Mesothelial cell of epicardium (in vitro differentiated cells): ENCODE data around the gene SLIT3. TPM values are rescaled to one million over a fixed set of nuclear protein-coding genes. Genes with fewer than 3 reads are reported as not detected.
A peak's percentile ranks its signal among the peaks of the same experiment; 100 is the strongest.

Source experiments
- DNase-seq, 2 experiments: peaks; one replicate each; pipeline ENCODE4 v3.0.0; 2021; ENCODE audit warnings: low spot score in 2 of 2; ENCODE audit not compliant: unreplicated experiment in 2 of 2
- H3K27ac Mint-ChIP-seq: 2 replicates; pipeline ENCODE4 v1.8.0; 2021; ENCODE audit warnings: mixed read lengths
- H3K27me3 Mint-ChIP-seq: 2 replicates; pipeline ENCODE4 v1.8.0; 2021; ENCODE audit warnings: low read depth, mixed read lengths
- H3K36me3 Mint-ChIP-seq: 2 replicates; pipeline ENCODE4 v1.8.0; 2021; ENCODE audit warnings: mixed read lengths
- H3K4me1 Mint-ChIP-seq: 2 replicates; pipeline ENCODE4 v1.8.0; 2021; ENCODE audit warnings: mixed read lengths
- H3K4me3 Mint-ChIP-seq: 2 replicates; pipeline ENCODE4 v1.8.0; 2021; ENCODE audit warnings: mild to moderate bottlenecking, moderate library complexity, mixed read lengths
- H3K9me3 Mint-ChIP-seq: 2 replicates; pipeline ENCODE4 v1.8.0; 2021; ENCODE audit warnings: mixed read lengths
- CTCF ChIP-seq: fragments of 200-600 bp; sonication (generic); IDR thresholded peaks from one replicate; pipeline ENCODE4 v1.5.0; 2021; ENCODE audit warnings: antibody characterized with exemption; ENCODE audit not compliant: unreplicated experiment
- total RNA-seq: library from RNA; stranded (reverse); gene quantifications from 3 replicates; pipeline ENCODE4 v1.2.1, GENCODE V29; 2021

SLIT3 gene
- total RNA-seq, 1 donor from 2014 or later = 65.1 TPM

GRCh38 chr5:168770036-168770498 is 530.9 kb downstream of the SLIT3 start:
- Mint-ChIP-seq H3K4me3 (no peak overlapping the region), H3K27me3 (peaks cover 41% of the 10 kb centered on the region), H3K27ac (no peak overlapping the region), H3K4me1 (peaks cover 24% of the 10 kb centered on the region), H3K36me3 (peaks cover 16% of the 10 kb centered on the region), H3K9me3 (peaks cover 11% of the 10 kb centered on the region)
- no peak for DNase-seq
- no peak for TF ChIP-seq CTCF

DNA sequence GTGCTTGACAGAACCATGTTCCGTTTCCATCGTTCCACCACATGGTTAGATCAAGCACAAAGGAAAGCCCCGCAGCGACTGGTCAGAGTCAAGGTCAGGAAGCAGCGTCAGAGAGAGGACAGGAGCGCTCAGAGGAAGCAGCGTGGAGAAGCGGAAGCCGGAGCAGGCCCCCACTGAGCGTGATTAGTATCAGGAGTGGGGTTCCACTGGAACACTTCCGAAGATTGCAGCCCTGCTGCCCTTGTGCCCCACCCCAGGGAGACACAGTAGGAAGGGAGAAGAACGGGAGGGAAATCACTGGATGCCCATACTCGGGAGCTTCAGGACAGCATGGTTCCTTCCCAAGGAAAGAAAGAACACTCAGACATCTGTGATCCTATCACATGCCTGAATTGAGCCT is 532.8 kb downstream of the SLIT3 start:
- no peak for DNase-seq
- no peak for TF ChIP-seq CTCF
- no peak overlapping the region for H3K4me3 Mint-ChIP-seq
- H3K36me3 Mint-ChIP-seq = peaks cover 16% of the 10 kb centered on the region
- peaks cover 11% of the 10 kb centered on the region for H3K9me3 Mint-ChIP-seq
- H3K27ac Mint-ChIP-seq = no peak overlapping the region
- peaks cover 16% of the 10 kb centered on the region for H3K4me1 Mint-ChIP-seq
- peaks cover 43% of the 10 kb centered on the region for H3K27me3 Mint-ChIP-seq

DNA sequence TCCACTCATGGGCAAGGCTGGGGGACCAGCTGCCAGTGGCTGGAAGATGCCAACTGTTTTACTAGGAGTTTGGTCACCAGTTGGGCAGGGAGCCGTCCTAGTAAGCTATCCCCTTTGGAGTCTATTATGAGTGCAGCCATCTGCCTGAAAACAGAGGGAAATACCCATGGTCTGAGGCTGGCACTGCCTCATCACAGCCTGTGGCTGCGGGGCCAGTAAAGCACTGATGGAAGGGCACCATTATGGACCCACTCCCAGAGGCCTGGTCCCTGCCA is 534.6 kb downstream of the SLIT3 start:
- no peak for DNase-seq
- peaks cover 13% of the 10 kb centered on the region for H3K36me3 Mint-ChIP-seq
- H3K4me1 Mint-ChIP-seq = peaks cover 13% of the 10 kb centered on the region
- H3K27ac Mint-ChIP-seq = no peak overlapping the region
- peaks cover 32% of the 10 kb centered on the region for H3K27me3 Mint-ChIP-seq
- no peak overlapping the region for H3K4me3 Mint-ChIP-seq
- no peak for TF ChIP-seq CTCF
- peaks cover 11% of the 10 kb centered on the region for H3K9me3 Mint-ChIP-seq

DNA sequence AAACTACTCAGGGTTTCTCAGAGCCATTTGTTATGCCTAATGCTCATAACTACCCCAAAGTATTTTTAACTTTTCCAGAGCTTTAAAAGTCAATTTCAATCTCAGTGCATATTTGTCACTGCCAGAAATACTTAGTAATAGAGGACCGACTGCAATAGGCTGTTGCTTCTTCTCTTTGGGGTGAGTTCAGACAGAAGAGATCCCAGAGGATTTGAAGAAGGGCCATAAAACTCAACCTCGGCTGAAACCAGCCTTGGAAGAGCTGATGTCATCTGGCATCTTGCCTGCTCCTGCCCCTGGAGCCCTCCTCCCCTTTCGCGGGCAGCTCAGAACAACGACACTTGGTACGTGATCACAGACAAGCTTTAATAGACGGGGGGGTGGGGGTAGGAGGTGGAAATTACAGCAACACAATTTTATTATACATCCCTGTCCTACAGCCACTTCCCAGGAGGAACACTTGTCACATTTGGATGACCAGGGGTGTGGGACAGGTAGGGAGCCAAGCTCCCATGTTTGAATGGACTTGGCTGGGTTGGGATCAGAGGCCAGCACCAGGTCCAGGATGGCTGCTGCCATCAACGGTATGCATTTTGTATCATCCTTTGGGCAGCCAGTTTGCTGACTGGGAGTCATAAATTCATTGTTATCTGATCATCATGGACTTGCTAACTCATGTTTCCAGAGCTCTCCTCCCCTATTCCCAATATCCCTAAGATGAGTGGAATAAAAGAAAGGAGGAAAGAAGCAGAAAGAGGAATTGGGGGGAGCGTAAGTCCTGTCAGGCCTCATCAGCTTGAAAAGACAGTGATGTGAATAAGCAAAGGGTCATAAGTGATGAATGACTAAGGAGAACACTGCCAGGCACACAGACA is 535.2 kb downstream of the SLIT3 start:
- peak in 1 of 2 experiments; percentile 45 for DNase-seq
- H3K27ac Mint-ChIP-seq = no peak overlapping the region
- H3K4me1 Mint-ChIP-seq = peaks cover 13% of the 10 kb centered on the region
- H3K4me3 Mint-ChIP-seq = no peak overlapping the region
- no peak for TF ChIP-seq CTCF
- peaks cover 13% of the 10 kb centered on the region for H3K36me3 Mint-ChIP-seq
- H3K27me3 Mint-ChIP-seq = peaks cover 27% of the 10 kb centered on the region
- peaks cover 11% of the 10 kb centered on the region for H3K9me3 Mint-ChIP-seq

GRCh38 chr5:168765086-168765550 is 535.8 kb downstream of the SLIT3 start:
- TF ChIP-seq CTCF = no peak
- H3K9me3 Mint-ChIP-seq = peaks cover 11% of the 10 kb centered on the region
- peaks cover 13% of the 10 kb centered on the region for H3K4me1 Mint-ChIP-seq
- H3K27me3 Mint-ChIP-seq = peaks cover 23% of the 10 kb centered on the region
- DNase-seq = no peak
- H3K4me3 Mint-ChIP-seq = no peak overlapping the region
- peaks cover 13% of the 10 kb centered on the region for H3K36me3 Mint-ChIP-seq
- H3K27ac Mint-ChIP-seq = no peak overlapping the region
